Uterus (tissue), 4 donors: ENCODE measurements around the gene DDX3X. TPM values are rescaled to one million over a fixed set of nuclear protein-coding genes. Genes with fewer than 3 reads are reported as not detected.
"Not testable (repeated sequence)": the region's sequence is repeated elsewhere in the genome, so short reads cannot be mapped to it uniquely, and the experiment has no call there.

ENCODE experiments used
- DNase-seq, 2 donors: peaks; one replicate each; pipeline ENCODE4 v3.0.0-alpha.2; 2019 to 2020
- H3K27ac ChIP-seq, 2 donors: fragments of 200-600 bp; sonication (generic); 1 replicate in 1 of 2; 2 replicates in 1 of 2; pipeline ENCODE4 v1.5.1; 2016 to 2018
- H3K27me3 ChIP-seq, 2 donors: fragments of 200-600 bp; sonication (generic); one replicate each; pipeline ENCODE4 v1.5.1; 2018 to 2019; ENCODE audit warnings: control low read depth in 1 of 2
- H3K36me3 ChIP-seq, 2 donors: fragments of 200-600 bp; sonication (generic); one replicate each; pipeline ENCODE4 v1.5.1; 2019; ENCODE audit warnings: control low read depth in 1 of 2
- H3K4me1 ChIP-seq, 2 donors: fragments of 200-600 bp; sonication (generic); one replicate each; pipeline ENCODE4 v1.5.1; 2018 to 2019; ENCODE audit warnings: control low read depth in 1 of 2
- H3K4me3 ChIP-seq, 2 donors: fragments of 200-600 bp; sonication (generic); 1 replicate in 1 of 2; 2 replicates in 1 of 2; pipeline ENCODE4 v1.5.1; 2018 to 2019; ENCODE audit warnings: mild to moderate bottlenecking in 1 of 2
- H3K9me3 ChIP-seq, 2 donors: fragments of 200-600 bp; sonication (generic); one replicate each; pipeline ENCODE4 v1.5.1; 2019; ENCODE audit warnings: control low read depth in 1 of 2
- POLR2A ChIP-seq, 2 donors: fragments of 450-650 bp; IDR thresholded peaks; one replicate each; pipeline ENCODE4 v1.6.1; 2016; ENCODE audit warnings: antibody characterized with exemption in 2 of 2, mild to moderate bottlenecking in 1 of 2, moderate library complexity in 1 of 2
- intact Hi-C: fragments of 100-400 bp; cut with DNase I; formaldehyde crosslinking; loops from one replicate; pipeline ENCODE4 v1.15.1; 2023; ENCODE audit warnings: low total_unique reads
- small RNA-seq: library from RNA; depleted of rRNA; stranded (forward); fragments of <200 nt; gene quantifications from one replicate; pipeline ENCODE3, GENCODE V24; 2016
- total RNA-seq, 4 donors: library from RNA; depleted of rRNA in 3 of 4; stranded (reverse); fragments of >200 nt in 3 of 4; gene quantifications; one replicate each; pipeline versions ENCODE4 v1.1.0 to v1.2.4, GENCODE V29; 2014 to 2023
- TF ChIP-seq, protein P1 (sequence below), 4 experiments: fragments of 200-600 bp in 2 of 4; fragments of 450-650 bp in 2 of 4; sonication (generic) in 2 of 4; IDR thresholded peaks; one replicate each; pipeline ENCODE4 v1.5.1; 2016 to 2019; ENCODE audit warnings: antibody characterized with exemption in 4 of 4, mild to moderate bottlenecking in 2 of 4, moderate library complexity in 1 of 4
- donor health status: DM: yes; HTN: yes; CAD: no.

Gene DDX3X
- total RNA-seq, 4 donors from 2014 or later: 124 to 387 (median 268) TPM

DNA sequence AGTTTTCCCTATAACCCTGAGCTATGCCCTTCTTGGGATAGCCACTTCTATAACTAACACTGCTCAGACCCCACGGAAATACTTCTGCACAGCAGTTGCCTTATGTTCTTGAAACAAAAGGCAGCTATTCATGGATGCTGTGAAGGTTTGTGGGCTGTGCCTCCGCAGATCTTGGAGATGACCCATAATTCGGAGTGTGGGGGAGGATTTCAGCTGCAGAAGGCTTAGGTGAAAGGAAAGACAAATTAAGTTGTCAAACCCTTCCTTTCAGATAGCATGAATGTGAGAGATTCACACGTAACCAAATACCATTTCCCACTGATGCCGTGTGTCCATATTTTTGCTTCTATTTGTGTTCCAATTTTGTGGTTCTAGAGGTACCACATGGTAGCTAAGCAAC is 75.0 kb downstream of the DDX3X start:
- no peaks in the 10 kb centered on the region for H3K27me3 ChIP-seq
- no peak overlapping the region for H3K4me3 ChIP-seq
- no peaks in the 10 kb centered on the region for H3K4me1 ChIP-seq
- TF ChIP-seq POLR2A (IDR thresholded peaks at IDR 0.05): no peak
- TF ChIP-seq, protein P1, sequence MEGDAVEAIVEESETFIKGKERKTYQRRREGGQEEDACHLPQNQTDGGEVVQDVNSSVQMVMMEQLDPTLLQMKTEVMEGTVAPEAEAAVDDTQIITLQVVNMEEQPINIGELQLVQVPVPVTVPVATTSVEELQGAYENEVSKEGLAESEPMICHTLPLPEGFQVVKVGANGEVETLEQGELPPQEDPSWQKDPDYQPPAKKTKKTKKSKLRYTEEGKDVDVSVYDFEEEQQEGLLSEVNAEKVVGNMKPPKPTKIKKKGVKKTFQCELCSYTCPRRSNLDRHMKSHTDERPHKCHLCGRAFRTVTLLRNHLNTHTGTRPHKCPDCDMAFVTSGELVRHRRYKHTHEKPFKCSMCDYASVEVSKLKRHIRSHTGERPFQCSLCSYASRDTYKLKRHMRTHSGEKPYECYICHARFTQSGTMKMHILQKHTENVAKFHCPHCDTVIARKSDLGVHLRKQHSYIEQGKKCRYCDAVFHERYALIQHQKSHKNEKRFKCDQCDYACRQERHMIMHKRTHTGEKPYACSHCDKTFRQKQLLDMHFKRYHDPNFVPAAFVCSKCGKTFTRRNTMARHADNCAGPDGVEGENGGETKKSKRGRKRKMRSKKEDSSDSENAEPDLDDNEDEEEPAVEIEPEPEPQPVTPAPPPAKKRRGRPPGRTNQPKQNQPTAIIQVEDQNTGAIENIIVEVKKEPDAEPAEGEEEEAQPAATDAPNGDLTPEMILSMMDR (IDR thresholded peaks at IDR 0.05): no peak
- no peaks in the 10 kb centered on the region for H3K36me3 ChIP-seq
- H3K27ac ChIP-seq: no peak overlapping the region
- no peaks in the 10 kb centered on the region for H3K9me3 ChIP-seq
- intact Hi-C loops: no loop called here
- no peak for DNase-seq

DNA sequence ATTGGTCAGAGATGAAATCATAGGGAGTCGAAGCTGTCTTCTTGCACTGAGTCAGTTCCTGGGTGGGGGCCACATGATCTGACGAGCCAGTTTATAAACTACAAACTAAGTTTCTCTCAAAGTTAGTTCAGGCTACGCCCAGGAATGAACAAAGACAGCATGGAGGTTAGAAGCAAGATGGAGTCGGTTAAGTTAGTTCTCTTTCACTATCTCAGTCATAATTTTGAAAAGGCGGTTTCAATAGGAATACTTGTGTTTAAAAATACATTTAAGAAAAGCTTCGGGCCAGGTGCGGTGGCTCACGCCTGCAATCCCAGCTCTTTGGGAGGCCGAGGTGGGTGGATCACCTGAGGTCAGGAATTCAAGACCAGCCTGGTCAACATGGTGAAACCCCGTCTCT is 77.3 kb downstream of the DDX3X start:
- DNase-seq, H3K4me1 ChIP-seq, H3K36me3 ChIP-seq, intact Hi-C loops, H3K4me3 ChIP-seq, H3K27me3 ChIP-seq, H3K27ac ChIP-seq, H3K9me3 ChIP-seq: not testable (repeated sequence)

GRCh38 chrX:41412261-41413081 is 78.5 kb downstream of the DDX3X start:
- peak in 1 of 2 donors; percentile 17 for DNase-seq
- no peak overlapping the region for H3K4me3 ChIP-seq
- no peaks in the 10 kb centered on the region for H3K9me3 ChIP-seq
- H3K36me3 ChIP-seq: no peaks in the 10 kb centered on the region
- no peak overlapping the region for H3K27ac ChIP-seq
- no peaks in the 10 kb centered on the region for H3K27me3 ChIP-seq
- intact Hi-C loops: no loop called here
- TF ChIP-seq, protein P1 (IDR thresholded peaks at IDR 0.05): no peak
- no peak for TF ChIP-seq POLR2A (IDR thresholded peaks at IDR 0.05)
- no peaks in the 10 kb centered on the region for H3K4me1 ChIP-seq

Small RNA genes lying within 50 kb of the gene (small RNA-seq; reads per million reads assigned to genes)
- not detected for gene RF00019
- gene RNA5SP502: not detected

Other genes starting within 250 kb of the DDX3X start
- 100 to 1,000 TPM in 2 of 4 donors, 10 to 100 TPM in 2; 32.1 to 167 (median 78.7) TPM for gene USP9X, start 248.7 kb upstream of the DDX3X start, total RNA-seq
- gene NYX, start 113.2 kb downstream of the DDX3X start, total RNA-seq: not detected